HG02623 (cell line): ENCODE data around the gene CPED1.
"Not testable (repeated sequence)": the region's sequence is repeated elsewhere in the genome, so short reads cannot be mapped to it uniquely, and the experiment has no call there.

Experiments used
- ATAC-seq: cut with Tn5 transposase; IDR thresholded peaks from one replicate; pipeline ENCODE4 v1.9.1; 2021; ENCODE audit warnings: moderate library complexity; ENCODE audit not compliant: unreplicated experiment

CPED1 gene

DNA sequence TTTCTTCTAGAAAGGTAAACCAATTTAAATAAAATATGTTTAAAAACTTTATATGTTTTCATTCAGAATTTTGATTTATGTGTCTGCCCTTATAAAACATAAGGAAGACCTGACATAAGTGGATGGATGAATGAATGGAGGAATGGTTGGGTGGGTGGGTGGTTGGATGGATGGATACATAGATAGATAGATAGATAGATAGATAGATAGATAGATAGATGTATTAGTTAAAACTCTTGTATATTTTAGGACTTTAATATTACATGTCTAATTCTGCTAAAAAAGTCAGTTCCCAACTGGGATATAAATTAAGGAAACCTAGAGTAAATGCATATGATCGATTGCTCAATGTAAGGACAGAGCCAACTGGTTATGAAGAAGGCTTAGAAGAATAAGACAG is 184.0 kb downstream of the CPED1 start:
- no peak for ATAC-seq

DNA sequence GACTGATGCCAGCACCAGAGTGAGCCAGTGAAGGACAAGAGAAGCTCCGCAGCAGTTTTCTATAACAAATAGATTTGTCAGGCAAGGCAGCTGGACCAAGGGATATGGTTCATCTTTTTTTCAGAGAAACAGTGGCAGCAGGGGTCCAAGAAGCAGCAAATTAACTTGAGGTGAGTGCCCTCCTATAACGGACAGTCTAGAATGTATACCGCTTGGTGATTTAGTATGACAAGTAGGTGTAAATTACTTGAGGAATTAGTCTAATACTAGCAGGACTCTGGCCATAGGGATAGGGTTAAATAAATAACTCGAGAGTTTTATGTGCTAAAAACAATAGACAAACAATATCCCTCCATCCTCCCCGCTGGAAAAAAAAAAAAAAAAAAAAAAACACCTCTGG is 187.3 kb downstream of the CPED1 start:
- no peak for ATAC-seq

GRCh38 chr7:121178452-121178851 is 189.9 kb downstream of the CPED1 start:
- no peak for ATAC-seq

- ATAC-seq, result no peak
These were observed 190.5 kb downstream of the CPED1 start for GRCh38 chr7:121178869-121179497.

DNA sequence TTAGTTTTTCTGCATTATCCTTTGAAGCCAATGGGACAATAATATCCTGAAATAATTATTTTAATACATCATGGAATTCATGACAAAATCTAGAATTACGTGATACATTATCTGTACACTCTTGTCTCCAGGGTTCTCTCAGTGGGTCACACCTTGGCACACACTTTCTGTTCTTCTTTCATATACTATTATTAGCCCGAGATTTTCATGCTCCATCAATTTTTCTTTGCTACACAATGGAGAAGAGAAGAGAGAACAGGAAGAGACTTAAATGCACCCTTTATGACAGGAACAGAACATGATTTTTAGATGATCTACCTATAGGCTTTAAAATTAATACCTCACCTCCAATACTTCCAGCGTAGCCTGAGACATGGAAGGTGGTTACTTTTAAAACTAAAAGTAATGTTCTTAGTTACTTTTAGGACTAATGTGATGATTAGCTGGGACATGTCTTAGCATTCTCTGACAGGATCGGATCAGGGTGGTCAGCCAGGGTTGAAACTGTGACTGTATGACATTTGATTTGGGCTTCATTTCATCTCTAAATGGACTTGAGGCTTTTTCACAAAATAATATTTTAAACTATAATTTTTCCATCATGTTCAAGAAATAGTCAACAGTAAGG is 192.0 kb downstream of the CPED1 start:
- peak; percentile 92 for ATAC-seq

- no peak for ATAC-seq
These were observed 192.8 kb downstream of the CPED1 start for GRCh38 chr7:121181357-121181756.

GRCh38 chr7:121182281-121182680 is 193.8 kb downstream of the CPED1 start:
- no peak for ATAC-seq

GRCh38 chr7:121182902-121183301 is 194.4 kb downstream of the CPED1 start:
- ATAC-seq, result no peak

DNA sequence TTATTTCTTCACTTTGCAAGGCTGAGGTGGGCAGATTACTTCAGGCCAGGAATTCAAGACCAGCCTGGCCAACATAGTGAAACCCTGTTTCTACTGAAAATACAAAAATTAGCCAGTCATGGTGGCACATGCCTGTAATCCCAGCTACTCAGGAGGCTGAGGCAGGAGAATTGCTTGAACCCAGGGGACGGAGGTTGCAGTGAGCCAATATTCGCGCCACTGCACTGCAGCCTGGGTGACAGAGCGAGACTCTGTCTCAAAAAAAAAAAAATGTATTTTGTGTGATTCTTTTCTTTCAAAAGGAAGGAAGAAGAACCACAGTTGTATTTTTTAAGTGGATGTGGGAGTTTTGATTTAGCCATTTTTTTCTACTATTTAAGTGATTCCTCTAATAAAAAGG is 195.4 kb downstream of the CPED1 start:
- not testable (repeated sequence) for ATAC-seq

DNA sequence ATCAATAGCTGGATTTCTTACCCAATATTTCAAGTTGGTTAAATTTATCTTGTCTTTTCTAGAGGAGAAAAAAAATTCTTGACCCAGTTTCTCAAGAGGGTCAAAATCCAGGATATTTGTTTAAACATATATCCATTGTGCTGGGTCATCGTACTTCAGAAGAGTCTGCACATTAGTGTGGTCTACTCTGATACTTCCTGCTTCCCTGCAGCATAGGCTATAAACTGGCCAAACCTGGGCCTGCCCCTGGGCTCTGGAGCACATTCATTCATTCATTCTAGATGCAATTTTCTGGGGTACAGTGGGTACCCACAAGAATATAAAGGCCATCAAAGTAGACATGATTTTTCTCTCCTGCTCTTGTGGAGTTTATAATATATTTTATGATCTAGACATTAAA is 198.2 kb downstream of the CPED1 start:
- no peak for ATAC-seq

DNA sequence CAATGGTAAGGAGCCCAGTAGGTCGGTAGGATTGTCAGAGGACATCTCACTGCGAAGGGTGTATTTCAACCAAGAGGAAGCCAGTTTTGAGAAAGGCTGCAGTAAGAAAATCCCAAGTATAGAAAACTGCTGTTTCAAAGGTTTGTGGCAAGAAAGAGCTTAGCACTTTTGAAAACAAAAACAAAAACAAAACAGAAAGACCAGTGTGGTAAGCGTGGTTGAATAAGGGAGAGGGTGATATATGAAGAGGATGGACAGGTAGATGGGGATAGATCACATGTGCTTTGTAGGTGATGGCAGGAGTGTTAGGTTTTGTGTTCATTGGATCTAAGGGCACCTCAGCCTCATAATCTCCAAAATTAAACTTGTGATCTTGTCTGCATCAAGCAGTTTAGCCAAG is 198.7 kb downstream of the CPED1 start:
- peak; percentile 93 for ATAC-seq

GRCh38 chr7:121187676-121188075 is 199.2 kb downstream of the CPED1 start:
- no peak for ATAC-seq

- no peak for ATAC-seq
These were observed 204.3 kb downstream of the CPED1 start for GRCh38 chr7:121192834-121193233.

- ATAC-seq, result no peak
These were observed 206.5 kb downstream of the CPED1 start for GRCh38 chr7:121195010-121195409.

DNA sequence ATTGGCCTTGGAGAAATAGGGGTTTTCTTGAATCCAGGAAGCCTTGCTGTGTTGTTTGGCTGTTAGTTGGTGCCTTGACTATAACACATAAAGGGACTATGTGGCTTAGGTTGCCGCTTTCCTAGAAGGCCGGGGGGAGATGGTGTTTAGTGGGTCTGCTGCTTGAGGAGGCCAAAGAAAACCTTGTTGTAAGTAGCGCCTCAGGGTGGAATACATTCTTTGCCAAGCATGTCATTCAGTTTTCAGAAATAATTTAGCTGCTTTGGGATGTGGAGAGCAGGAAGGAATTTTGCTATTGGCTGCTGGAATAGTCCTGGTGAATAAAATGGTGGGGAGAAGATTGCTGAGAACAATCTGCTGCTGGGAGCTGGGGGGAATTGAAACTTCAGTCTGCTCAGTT is 207.4 kb downstream of the CPED1 start:
- no peak for ATAC-seq

GRCh38 chr7:121196286-121196685 is 207.8 kb downstream of the CPED1 start:
- ATAC-seq, result no peak

- no peak for ATAC-seq
These were observed 208.9 kb downstream of the CPED1 start for GRCh38 chr7:121197455-121197854.

DNA sequence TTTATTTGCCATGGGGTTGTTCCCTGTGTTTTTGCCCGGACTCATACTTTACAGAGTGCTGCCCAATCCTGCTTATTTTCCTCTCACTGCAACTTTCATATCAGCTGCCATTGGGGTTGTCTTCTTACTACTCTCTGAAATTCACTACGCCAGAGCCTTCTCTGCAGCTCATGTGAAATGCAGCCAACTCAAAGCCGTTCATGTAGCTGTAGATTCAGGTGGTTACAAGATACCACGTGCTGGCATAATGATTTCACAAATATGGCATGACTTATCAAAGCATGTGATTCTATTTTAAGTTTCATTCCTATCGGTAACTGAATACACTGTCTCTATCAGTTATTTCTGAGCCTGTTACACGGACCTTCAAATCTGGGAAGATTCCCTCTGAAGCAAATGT is 210.0 kb downstream of the CPED1 start:
- ATAC-seq, result no peak

- no peak for ATAC-seq
These were observed 213.6 kb downstream of the CPED1 start for GRCh38 chr7:121202125-121202524.

DNA sequence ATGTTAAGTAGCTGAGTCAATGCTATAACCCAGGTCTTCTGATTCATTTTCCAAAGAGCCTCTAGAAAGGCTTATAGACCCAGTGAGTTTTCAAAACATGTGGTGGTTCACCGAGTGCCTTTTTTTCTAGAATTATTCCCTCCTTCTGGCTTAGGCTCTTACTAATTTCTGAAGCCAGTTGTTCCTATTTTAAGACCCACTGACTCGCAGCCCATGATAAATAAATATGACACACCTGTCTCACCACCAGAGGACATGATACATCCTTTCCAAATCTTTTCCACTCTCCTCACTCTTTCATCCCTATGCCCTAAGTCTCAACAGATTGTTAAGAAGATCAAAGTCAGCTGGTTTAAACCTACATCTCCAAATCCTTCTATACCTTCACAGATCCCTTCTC is 214.3 kb downstream of the CPED1 start:
- no peak for ATAC-seq

- ATAC-seq, result no peak
These were observed 216.0 kb downstream of the CPED1 start for GRCh38 chr7:121204537-121204936.

- no peak for ATAC-seq
These were observed 217.3 kb downstream of the CPED1 start for GRCh38 chr7:121205777-121206176.

- ATAC-seq, result no peak
These were observed 222.7 kb downstream of the CPED1 start for GRCh38 chr7:121211253-121211652.
